Measurements from ENCODE around the gene RANBP3. TPM values are rescaled to one million over a fixed set of nuclear protein-coding genes. Genes with fewer than 3 reads are reported as not detected.

RANBP3 gene
- total RNA-seq, 3 donors from 2014 or later: 54.4 to 66.2 (median 64.9) TPM

DNA sequence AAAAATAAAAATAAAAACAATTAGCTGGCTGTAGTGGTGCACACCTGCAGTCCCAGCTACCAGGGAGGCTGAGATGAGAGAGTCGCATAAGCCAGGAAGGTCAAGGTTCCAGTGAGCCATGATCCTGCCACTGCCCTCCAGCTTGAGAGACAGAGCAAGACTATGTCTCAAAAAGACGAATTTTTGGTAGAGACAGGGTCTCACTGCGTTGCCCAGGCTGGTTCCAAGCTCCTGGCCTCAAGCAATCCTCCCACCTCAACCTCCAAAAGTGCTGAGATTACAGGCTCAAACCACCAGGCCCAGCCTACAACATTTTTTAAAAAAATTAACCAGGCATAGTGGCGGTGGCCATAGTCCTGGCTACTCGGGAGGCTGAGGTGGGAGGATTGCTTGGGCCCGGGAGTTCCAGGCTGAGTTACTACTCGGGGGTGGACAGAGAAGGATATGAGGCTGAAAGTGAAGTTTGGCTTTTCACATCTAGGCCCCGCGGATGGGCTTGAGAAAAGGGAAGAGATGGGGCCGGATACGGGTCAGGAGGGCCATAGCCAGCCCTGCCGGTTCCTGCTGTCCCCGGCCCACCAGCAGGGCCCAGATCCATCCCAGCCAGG lies 84.5 kb downstream of the RANBP3 start:
- Histone ChIP-seq H3K4me3 (peak overlapping the region in 1 of 3 donors; percentile 19), H3K27me3 (peaks cover 0 to 3% of the 10 kb centered on the region in 2 donors), H3K36me3 (peaks cover 7% of the 10 kb centered on the region), H3K27ac (peak overlapping the region in 1 of 2 donors; percentile 68), H3K9me3 (no peaks in the 10 kb centered on the region), H3K4me1 (peaks cover 0 to 8% of the 10 kb centered on the region in 2 donors)
- intact Hi-C loops (cut with DNase I; ENCODE audit: low total_unique reads): no loop called here
- TF ChIP-seq POLR2AphosphoS5 (IDR thresholded peaks at IDR 0.05): no peak
- TF ChIP-seq, protein P1, sequence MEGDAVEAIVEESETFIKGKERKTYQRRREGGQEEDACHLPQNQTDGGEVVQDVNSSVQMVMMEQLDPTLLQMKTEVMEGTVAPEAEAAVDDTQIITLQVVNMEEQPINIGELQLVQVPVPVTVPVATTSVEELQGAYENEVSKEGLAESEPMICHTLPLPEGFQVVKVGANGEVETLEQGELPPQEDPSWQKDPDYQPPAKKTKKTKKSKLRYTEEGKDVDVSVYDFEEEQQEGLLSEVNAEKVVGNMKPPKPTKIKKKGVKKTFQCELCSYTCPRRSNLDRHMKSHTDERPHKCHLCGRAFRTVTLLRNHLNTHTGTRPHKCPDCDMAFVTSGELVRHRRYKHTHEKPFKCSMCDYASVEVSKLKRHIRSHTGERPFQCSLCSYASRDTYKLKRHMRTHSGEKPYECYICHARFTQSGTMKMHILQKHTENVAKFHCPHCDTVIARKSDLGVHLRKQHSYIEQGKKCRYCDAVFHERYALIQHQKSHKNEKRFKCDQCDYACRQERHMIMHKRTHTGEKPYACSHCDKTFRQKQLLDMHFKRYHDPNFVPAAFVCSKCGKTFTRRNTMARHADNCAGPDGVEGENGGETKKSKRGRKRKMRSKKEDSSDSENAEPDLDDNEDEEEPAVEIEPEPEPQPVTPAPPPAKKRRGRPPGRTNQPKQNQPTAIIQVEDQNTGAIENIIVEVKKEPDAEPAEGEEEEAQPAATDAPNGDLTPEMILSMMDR (IDR thresholded peaks at IDR 0.05): no peak
- no peak for TF ChIP-seq POLR2A (IDR thresholded peaks at IDR 0.05)
- DNase-seq (ENCODE audit: low spot score in 2 of 2): no peak

DNA sequence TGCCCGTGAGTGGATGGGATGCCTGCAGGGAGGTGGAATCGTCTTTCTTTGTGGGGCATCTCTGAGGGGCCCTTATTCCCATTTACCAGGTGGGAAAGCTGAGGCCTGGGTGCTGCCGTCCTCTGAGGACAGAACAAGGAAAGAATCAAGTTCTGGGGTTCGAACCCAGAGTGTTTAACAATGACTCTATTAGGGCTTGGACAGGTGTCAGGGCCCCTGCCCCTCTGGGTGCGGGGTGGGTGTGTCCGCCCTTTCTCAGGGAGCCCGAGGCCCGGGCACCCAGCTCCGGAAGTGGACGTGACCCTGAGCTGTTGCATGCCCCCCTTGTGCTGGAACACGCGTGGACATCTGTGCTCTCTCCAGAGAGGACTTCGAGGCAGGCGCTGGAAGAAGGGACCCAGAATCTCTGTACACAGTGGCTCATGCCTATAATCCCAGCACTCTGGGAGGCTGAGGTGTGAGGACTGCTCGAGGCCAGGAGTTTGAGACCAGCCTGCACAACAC lies 85.1 kb downstream of the RANBP3 start:
- no peak overlapping the region for H3K4me3 ChIP-seq
- H3K9me3 ChIP-seq: no peaks in the 10 kb centered on the region
- DNase-seq (ENCODE audit: low spot score in 2 of 2): no peak
- peaks cover 0 to 8% of the 10 kb centered on the region in 2 donors for H3K4me1 ChIP-seq
- intact Hi-C loops (cut with DNase I; ENCODE audit: low total_unique reads): no loop called here
- no peak overlapping the region for H3K27ac ChIP-seq
- TF ChIP-seq, protein P1 (IDR thresholded peaks at IDR 0.05): no peak
- TF ChIP-seq POLR2AphosphoS5 (IDR thresholded peaks at IDR 0.05) (no peak), POLR2A (IDR thresholded peaks at IDR 0.05) (no peak)
- peaks cover 7% of the 10 kb centered on the region for H3K36me3 ChIP-seq
- H3K27me3 ChIP-seq: peaks cover 0 to 3% of the 10 kb centered on the region in 2 donors

DNA sequence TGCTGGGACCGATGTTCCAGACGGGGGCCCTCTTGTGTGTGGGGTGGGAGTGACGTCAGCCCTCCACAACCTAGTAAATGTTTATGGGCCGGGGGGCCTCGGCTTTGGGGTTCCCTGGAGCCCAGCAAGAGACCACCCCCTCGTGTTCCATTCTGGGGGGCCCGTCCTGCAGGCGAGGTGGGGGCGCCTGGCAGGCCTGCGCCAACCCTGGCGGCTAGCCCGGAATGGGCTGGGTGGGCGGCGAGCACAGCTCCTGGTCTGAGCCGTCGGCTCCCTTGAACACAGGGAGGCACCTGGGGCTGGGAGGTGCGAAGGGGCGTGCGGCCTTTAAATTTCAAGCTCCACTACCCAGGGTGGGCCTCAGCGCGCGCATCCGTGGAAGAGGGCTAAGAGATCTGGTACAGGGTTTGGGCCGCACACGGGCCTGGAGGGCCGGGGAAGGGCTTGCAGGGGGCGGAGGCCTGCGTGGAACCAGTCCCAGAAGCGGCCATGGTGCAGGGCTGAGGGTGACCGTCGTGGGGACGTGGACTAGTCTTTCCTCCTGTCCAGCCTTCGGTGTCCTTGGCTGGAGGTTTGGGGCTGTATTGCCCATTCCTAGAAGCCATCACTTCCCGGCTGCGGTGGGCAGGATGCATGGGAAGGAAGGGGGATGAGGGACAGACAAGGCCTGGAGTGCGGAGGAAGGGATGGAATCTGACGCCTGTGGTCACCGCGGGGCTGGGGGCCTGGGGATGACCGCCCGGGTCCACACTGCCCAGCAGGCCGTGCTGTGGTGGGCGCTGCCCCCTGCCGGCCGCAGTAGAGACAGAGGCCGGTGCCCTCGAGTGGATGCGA lies 85.8 kb downstream of the RANBP3 start:
- DNase-seq (ENCODE audit: low spot score in 2 of 2): no peak
- Histone ChIP-seq H3K4me1 (peaks cover 0 to 8% of the 10 kb centered on the region in 2 donors), H3K9me3 (no peaks in the 10 kb centered on the region), H3K4me3 (peak overlapping the region in 1 of 3 donors; percentile 19), H3K27me3 (peaks cover 0 to 3% of the 10 kb centered on the region in 2 donors), H3K36me3 (peaks cover 7% of the 10 kb centered on the region), H3K27ac (no peak overlapping the region)
- intact Hi-C loops (cut with DNase I; ENCODE audit: low total_unique reads): no loop called here
- TF ChIP-seq, protein P1 (IDR thresholded peaks at IDR 0.05): peak in 2 of 3 donors; percentile 44 to 54
- peak in 1 of 3 donors; percentile 14 for TF ChIP-seq POLR2AphosphoS5 (IDR thresholded peaks at IDR 0.05)
- no peak for TF ChIP-seq POLR2A (IDR thresholded peaks at IDR 0.05)

GRCh38 chr19:5891572-5891937 lies 86.4 kb downstream of the RANBP3 start:
- Histone ChIP-seq H3K27me3 (peaks cover 0 to 3% of the 10 kb centered on the region in 2 donors), H3K4me3 (no peak overlapping the region), H3K9me3 (no peaks in the 10 kb centered on the region), H3K4me1 (peaks cover 0 to 8% of the 10 kb centered on the region in 2 donors), H3K27ac (no peak overlapping the region), H3K36me3 (peaks cover 7% of the 10 kb centered on the region)
- DNase-seq (ENCODE audit: low spot score in 2 of 2): no peak
- intact Hi-C loops (cut with DNase I; ENCODE audit: low total_unique reads): no loop called here
- TF ChIP-seq POLR2AphosphoS5 (IDR thresholded peaks at IDR 0.05): no peak
- TF ChIP-seq POLR2A (IDR thresholded peaks at IDR 0.05): no peak
- TF ChIP-seq, protein P1 (IDR thresholded peaks at IDR 0.05): no peak

- no peak overlapping the region for H3K27ac ChIP-seq
- intact Hi-C loops (cut with DNase I; ENCODE audit: low total_unique reads): no loop called here
- no peak for DNase-seq (ENCODE audit: low spot score in 2 of 2)
- H3K4me3 ChIP-seq: no peak overlapping the region
- H3K27me3 ChIP-seq: peaks cover 0 to 3% of the 10 kb centered on the region in 2 donors
- peaks cover 0 to 8% of the 10 kb centered on the region in 2 donors for H3K4me1 ChIP-seq
- no peaks in the 10 kb centered on the region for H3K9me3 ChIP-seq
- no peak for TF ChIP-seq POLR2AphosphoS5 (IDR thresholded peaks at IDR 0.05)
- TF ChIP-seq, protein P1 (IDR thresholded peaks at IDR 0.05): no peak
- TF ChIP-seq POLR2A (IDR thresholded peaks at IDR 0.05): no peak
- no peaks in the 10 kb centered on the region for H3K36me3 ChIP-seq
Observed at GRCh38 chr19:5890099-5890498, 87.8 kb downstream of the RANBP3 start.
